Frontal cortex (tissue), 4 donors: ENCODE data around the gene FLT3LG. TPM values are rescaled to one million over a fixed set of nuclear protein-coding genes. Genes with fewer than 3 reads are reported as not detected.

Experiments used
- DNase-seq, 2 donors: peaks; one replicate each; pipeline ENCODE4 v3.0.0; 2012; ENCODE audit warnings: low spot score in 2 of 2
- FAIRE-seq: peaks from 2 replicates; lab custom pipeline; 2012; peaks lifted over from hg19 to GRCh38; lab: Jason Lieb, UNC
- total RNA-seq: library from RNA; depleted of rRNA; stranded (reverse); fragments of >200 nt; gene quantifications from one replicate; pipeline ENCODE4 v1.2.3, GENCODE V29; 2014
- donor health status: control.
- donor health status: control.
- donor health status: control.

The FLT3LG gene
- total RNA-seq, 1 donor from 2014 or later: 0.41 TPM

GRCh38 chr19:49502866-49503581 lies 29.0 kb downstream of the FLT3LG start:
- FAIRE-seq (no peak), DNase-seq (peak in 1 of 2 donors; percentile 53)

- FAIRE-seq (no peak), DNase-seq (no peak)
Measured at GRCh38 chr19:49503582-49503962, 29.6 kb downstream of the FLT3LG start.

- DNase-seq (peak in 1 of 2 donors; percentile 60), FAIRE-seq (no peak)
Measured at GRCh38 chr19:49506575-49507105, 32.6 kb downstream of the FLT3LG start.

GRCh38 chr19:49507803-49508494 lies 33.9 kb downstream of the FLT3LG start:
- no peak for DNase-seq
- no peak for FAIRE-seq

- DNase-seq: peak in 1 of 2 donors; percentile 48
Measured at GRCh38 chr19:49512970-49513745, 39.1 kb downstream of the FLT3LG start.

GRCh38 chr19:49513746-49514118 lies 39.7 kb downstream of the FLT3LG start:
- DNase-seq: no peak
- FAIRE-seq: no peak

More at GRCh38 chr19:49512970-49513745, 39.1 kb downstream of the FLT3LG start:
- no peak for FAIRE-seq

- FAIRE-seq (no peak), DNase-seq (no peak)
Measured at GRCh38 chr19:49514151-49514550, 40.1 kb downstream of the FLT3LG start.

GRCh38 chr19:49515767-49516166 lies 41.8 kb downstream of the FLT3LG start:
- FAIRE-seq (no peak), DNase-seq (no peak)

- DNase-seq (no peak), FAIRE-seq (no peak)
Measured at GRCh38 chr19:49518033-49518432, 44.0 kb downstream of the FLT3LG start.

- no peak for DNase-seq
- no peak for FAIRE-seq
Measured at GRCh38 chr19:49520705-49521319, 46.8 kb downstream of the FLT3LG start.

GRCh38 chr19:49524812-49525455 lies 50.9 kb downstream of the FLT3LG start:
- DNase-seq: no peak
- FAIRE-seq: no peak

GRCh38 chr19:49528211-49528771 lies 54.3 kb downstream of the FLT3LG start:
- FAIRE-seq (no peak), DNase-seq (no peak)

- FAIRE-seq (no peak), DNase-seq (no peak)
Measured at GRCh38 chr19:49530708-49531107, 56.7 kb downstream of the FLT3LG start.

GRCh38 chr19:49533551-49534488 lies 59.8 kb downstream of the FLT3LG start:
- FAIRE-seq: no peak

GRCh38 chr19:49534632-49535385 lies 60.8 kb downstream of the FLT3LG start:
- DNase-seq: no peak
- no peak for FAIRE-seq

More at GRCh38 chr19:49533551-49534488, 59.8 kb downstream of the FLT3LG start:
- DNase-seq: peak; percentile 64 to 83
